ENCODE measurements around the gene RAB6A.
"Not testable (repeated sequence)": the region's sequence is repeated elsewhere in the genome, so short reads cannot be mapped to it uniquely, and the experiment has no call there.

Gene RAB6A

GRCh38 chr11:73760679-73761402 lies at the start of gene RAB6A:
RAB6A (minus strand) TSS chr11:73761074; CDS start chr11:73760635, 439 bp downstream.
- DNase-seq, result peak; percentile 98 to 100 (median 100)

GRCh38 chr11:73810637-73811036 lies 49.8 kb upstream of the RAB6A start:
- no peak for DNase-seq

DNA sequence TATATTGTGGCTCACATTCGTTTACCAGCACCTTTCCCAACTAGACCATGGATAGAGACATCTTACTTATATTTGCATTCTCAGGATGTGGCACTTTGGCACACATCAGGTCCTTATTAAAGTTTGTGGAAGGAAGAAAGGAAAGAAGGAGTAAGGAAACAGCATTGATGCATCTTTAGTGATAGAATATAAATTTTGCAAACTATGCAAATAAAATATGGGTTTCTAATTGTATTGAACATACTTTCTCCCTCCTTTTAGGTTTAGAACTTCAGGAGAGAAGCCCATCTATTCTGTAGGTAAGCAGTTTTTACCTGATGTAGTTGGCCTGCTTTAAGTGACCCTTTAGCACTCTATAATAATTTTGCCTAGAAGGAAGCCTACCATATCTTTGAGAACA lies 47.2 kb upstream of the RAB6A start:
- no peak for DNase-seq

GRCh38 chr11:73804712-73805111 lies 43.8 kb upstream of the RAB6A start:
- peak in 2 of 3 experiments; percentile 24 to 72 for DNase-seq

DNA sequence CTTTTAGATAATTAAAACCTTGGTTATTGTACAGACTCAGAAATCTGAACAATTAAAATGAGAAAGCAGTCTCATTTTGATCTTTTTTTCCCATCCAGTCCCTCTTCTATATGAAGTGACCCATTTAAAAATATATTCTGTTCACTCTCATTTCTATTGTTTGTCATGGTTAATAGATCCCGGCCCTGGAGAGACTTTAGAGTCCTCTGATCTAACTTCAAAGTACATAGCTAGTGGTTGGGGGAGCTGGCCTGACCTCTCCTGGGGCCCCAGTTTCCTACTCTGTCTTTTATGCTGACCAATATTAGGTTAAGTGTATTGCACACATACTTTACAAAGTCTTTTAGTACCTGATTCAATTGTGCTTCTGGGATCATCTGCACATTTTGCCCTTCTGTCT lies 40.3 kb upstream of the RAB6A start:
- DNase-seq, result no peak

- DNase-seq, result no peak
Observed at GRCh38 chr11:73800276-73800806, 39.5 kb upstream of the RAB6A start.

GRCh38 chr11:73797457-73797856 lies 36.6 kb upstream of the RAB6A start:
- DNase-seq, result no peak

DNA sequence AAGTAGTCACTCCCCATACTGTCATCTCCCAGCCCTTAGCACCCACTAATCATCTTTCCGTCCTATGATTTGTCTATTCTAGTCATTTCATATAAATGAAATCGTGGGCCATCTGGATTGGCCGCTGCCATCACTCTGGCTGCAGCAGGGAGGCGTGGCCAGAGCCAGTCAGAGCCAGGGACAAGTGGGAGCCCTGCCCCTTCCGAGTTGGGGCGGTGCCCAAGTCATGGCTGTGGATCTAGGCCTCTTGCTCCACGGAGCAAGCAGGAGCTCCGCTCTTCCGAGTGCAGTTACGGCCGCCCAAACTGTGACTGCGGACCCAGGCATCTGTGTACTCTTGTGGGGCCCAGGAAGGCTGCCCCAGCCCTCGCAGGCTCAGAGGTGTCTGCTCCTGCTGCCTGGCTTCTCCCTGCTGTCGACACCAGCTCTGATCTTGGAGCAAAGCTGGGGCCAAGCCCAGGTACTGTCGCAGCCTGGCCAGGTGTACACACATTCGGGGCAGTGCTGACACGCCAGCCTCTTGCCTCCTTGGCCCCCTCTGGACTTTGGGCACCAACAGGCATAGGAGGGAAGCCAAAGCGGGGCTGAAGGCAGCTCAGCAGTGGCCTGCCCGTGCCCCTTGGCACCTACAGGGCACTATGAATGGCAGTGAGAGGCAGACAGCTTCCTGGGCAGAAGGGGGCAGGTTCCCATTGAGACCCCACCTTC lies 35.2 kb upstream of the RAB6A start:
- no peak for DNase-seq

GRCh38 chr11:73792584-73792983 lies 31.7 kb upstream of the RAB6A start:
- no peak for DNase-seq

- DNase-seq, result no peak
Observed at GRCh38 chr11:73789279-73789670, 28.4 kb upstream of the RAB6A start.

GRCh38 chr11:73787643-73788558 lies 27.0 kb upstream of the RAB6A start, which contains the start of gene MRPL48:
MRPL48 (plus strand) TSS chr11:73787874; CDS start chr11:73787972, 98 bp downstream.
- DNase-seq, result peak; percentile 91 to 99 (median 95)

- DNase-seq, result peak in 1 of 3 experiments; percentile 68
Observed at GRCh38 chr11:73787051-73787642, 26.3 kb upstream of the RAB6A start.

DNA sequence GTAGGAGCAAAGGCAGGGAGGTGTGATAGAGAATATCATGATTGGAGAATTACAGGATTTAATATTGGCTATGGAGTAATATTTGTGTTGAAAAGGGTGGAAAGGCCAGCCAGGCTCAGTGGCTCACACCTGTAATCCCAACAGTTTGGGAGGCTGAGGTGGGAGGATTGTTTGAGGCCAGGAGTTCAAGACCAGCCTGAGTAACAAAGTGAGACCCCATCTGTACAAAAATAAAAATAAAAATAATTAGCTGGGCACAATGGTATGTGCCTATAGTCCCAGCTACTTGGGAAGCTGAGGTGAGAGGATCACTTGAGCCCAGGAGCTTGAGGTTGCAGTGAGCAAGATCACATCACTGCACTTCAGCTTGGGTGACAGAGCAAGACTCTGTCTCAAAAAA lies 24.6 kb upstream of the RAB6A start:
- DNase-seq, result not testable (repeated sequence)

- DNase-seq, result no peak
Observed at GRCh38 chr11:73784734-73785133, 23.9 kb upstream of the RAB6A start.

- peak in 2 of 3 experiments; percentile 37 to 58 for DNase-seq
Observed at GRCh38 chr11:73784080-73784634, 23.3 kb upstream of the RAB6A start.

DNA sequence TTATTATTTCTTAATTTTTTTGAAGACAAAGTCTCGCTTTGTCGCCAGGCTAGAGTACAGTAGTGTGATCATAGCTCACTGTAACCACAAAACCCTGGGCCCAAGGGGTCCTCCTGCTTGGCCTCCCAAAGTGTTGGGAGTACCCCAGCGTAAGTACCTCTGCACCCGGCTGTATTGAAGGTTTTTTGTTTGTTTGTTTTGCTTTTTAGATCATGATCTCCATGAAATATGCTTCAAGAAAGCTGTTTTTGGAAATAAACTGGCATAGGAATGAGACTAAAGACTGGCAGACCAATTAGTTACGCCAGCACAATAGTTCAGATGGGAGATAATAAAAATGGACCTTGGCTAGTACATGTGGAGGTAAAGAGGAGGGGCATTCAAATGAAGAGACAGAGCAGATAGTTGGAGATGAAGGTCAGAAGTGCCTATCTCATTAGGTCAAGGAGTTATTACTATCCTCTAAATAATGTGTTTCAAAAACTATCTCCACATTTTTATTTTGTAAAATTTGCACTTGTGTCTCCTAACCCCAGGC lies 22.7 kb upstream of the RAB6A start:
- no peak for DNase-seq

DNA sequence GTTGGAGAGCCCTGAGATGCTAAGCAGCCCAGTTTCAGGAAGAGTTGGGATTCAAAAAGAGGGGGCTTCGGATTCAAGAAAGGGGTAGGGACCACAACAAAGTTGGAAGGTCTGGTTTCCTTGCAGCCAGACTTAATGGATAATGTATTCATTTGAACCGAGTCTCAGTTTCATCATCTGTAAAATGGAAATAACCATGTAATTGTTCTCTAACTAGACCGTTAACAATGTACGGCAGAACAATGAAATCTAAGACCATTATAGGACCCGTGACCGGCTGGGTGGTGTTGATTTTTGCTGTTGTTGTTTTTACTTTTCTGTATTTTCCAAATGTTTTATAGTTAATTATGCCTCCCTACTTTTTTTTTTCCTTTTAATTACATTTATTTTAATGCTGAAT lies 20.4 kb upstream of the RAB6A start:
- DNase-seq, result no peak

- peak; percentile 98 to 100 (median 100) for DNase-seq
Observed at GRCh38 chr11:73779084-73779902, 18.4 kb upstream of the RAB6A start.

DNA sequence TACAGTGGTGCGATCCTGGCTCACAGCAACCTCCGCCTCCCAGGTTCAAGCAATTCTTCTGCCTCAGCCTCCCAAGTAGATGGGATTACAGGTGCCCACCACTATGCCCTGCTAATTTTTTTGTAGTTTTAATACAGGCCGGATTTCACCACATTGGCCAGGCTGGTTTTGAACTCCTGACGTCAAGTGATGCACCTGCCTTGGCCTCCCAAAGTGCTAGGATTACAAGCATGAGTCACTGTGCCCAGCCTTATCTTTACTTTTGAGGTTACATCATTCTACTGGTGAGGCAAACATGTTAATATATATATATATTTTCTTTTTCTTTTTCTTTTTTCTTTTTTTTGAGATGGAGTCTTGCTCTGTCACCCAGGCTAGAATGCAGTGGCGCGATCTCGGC lies 9.9 kb upstream of the RAB6A start:
- not testable (repeated sequence) for DNase-seq

DNA sequence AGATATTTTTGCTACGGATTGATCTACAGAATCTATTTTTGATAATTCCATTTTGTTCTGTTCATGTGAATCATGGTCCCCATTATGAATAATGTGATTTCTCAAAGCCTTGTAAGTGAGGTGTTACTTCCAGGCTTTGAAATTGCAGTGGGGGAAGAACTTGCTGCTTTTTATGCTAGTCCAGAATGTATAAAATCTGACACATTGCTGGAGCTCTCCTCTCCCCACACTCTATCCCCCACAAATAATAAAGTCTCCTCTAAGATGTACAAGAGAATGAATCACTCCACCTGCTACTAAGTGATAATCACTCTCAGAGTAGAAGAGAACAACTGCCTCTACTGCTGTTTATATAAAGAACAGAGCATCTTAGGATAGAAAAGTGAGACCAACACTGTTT lies 5.9 kb upstream of the RAB6A start:
- DNase-seq, result no peak

DNA sequence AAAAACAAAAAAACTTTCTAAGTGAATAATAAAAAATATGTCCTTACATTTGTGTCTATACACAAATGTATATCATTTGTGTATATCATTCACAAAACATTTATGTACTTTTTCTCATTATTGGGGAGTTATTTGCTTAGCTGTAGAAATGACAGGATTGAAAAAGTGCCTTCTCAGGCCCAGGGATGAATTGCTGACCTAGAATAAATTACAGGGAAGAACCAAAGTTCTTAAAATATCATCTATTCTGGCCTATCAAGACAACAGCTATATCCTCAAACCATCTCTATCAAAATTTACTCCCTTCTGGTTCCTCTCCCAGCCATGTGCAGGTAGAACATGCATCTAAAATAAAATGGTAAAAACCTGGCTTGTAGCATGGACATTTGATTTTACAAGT lies 1.9 kb upstream of the RAB6A start:
- no peak for DNase-seq
